OCI-LY3 (cell line): ENCODE measurements around the gene STRADB.

Experiments used
- H2AFZ ChIP-seq: fragments of 200-600, 300-600 bp; shearing (Covaris generic); 2 replicates; pipeline ENCODE4 v1.6.0; 2014; ENCODE audit warnings: antibody characterized with exemption, low read depth, low read length
- H3K27ac ChIP-seq: fragments of 200-600, 300-600 bp; sonication (generic); 2 replicates; pipeline ENCODE4 v1.5.1; 2014; ENCODE audit warnings: mild to moderate bottlenecking, low read length, moderate library complexity, mixed read lengths
- H3K27me3 ChIP-seq: fragments of 200-600, 300-600 bp; sonication (generic); 2 replicates; pipeline ENCODE4 v1.6.1; 2014; ENCODE audit warnings: low read depth, low read length, mixed read lengths
- H3K36me3 ChIP-seq: fragments of 200-600, 300-600 bp; sonication (generic); replicated peaks from 2 replicates; pipeline ENCODE3; 2014; ENCODE audit warnings: low read depth, low read length, mixed read lengths
- H3K4me1 ChIP-seq: fragments of 300-600, 200-600 bp; sonication (generic); 2 replicates; pipeline ENCODE4 v1.6.1; 2014; ENCODE audit warnings: low read length, mixed read lengths
- H3K4me2 ChIP-seq: fragments of 200-600, 300-600 bp; sonication (generic); 2 replicates; pipeline ENCODE4 v1.6.1; 2014; ENCODE audit warnings: low read length, mixed read lengths
- H3K4me3 ChIP-seq: fragments of 300-600, 200-600 bp; sonication (generic); 2 replicates; pipeline ENCODE4 v1.5.1; 2014; ENCODE audit warnings: antibody characterized with exemption, mild to moderate bottlenecking, low read length, moderate library complexity
- H3K79me2 ChIP-seq: fragments of 300-600, 200-600 bp; shearing (Covaris generic); 2 replicates; pipeline ENCODE4 v1.6.1; 2014; ENCODE audit warnings: mild to moderate bottlenecking, low read length, mixed read lengths
- H3K9ac ChIP-seq: fragments of 300-600, 200-600 bp; shearing (Covaris generic); 2 replicates; pipeline ENCODE4 v1.6.0; 2014; ENCODE audit warnings: mild to moderate bottlenecking, low read length, moderate library complexity
- H3K9me3 ChIP-seq: fragments of 200-600, 300-600 bp; shearing (Covaris generic); 2 replicates; pipeline ENCODE4 v1.6.1; 2014; ENCODE audit warnings: low read length, mixed read lengths; ENCODE audit not compliant: insufficient read depth
- H4K20me1 ChIP-seq: fragments of 200-600, 300-600 bp; sonication (generic); 2 replicates; pipeline ENCODE4 v1.6.1; 2016; ENCODE audit warnings: low read length, mixed read lengths; ENCODE audit not compliant: insufficient read depth
- CTCF ChIP-seq: fragments of 200-600, 300-600 bp; sonication (generic); IDR thresholded peaks from 2 replicates; pipeline ENCODE4 v1.5.1; 2014; ENCODE audit warnings: antibody characterized with exemption, low read length, low read depth
- EZH2phosphoT487 ChIP-seq: fragments of 200-600 bp; shearing (Covaris generic); IDR thresholded peaks from 2 replicates; pipeline ENCODE4 v1.6.1; 2018; ENCODE audit warnings: antibody characterized with exemption, mixed run types, low read depth

Gene STRADB

GRCh38 chr2:201404699-201405280, 46.8 kb upstream of the STRADB start:
- Histone ChIP-seq H2AFZ (no peak overlapping the region), H3K9ac (no peak overlapping the region), H3K4me3 (no peak overlapping the region), H3K9me3 (no peaks in the 10 kb centered on the region), H3K36me3 (no peaks in the 10 kb centered on the region), H3K4me1 (no peaks in the 10 kb centered on the region), H3K4me2 (no peak overlapping the region), H3K27ac (no peak overlapping the region), H3K79me2 (no peaks in the 10 kb centered on the region), H4K20me1 (no peaks in the 10 kb centered on the region), H3K27me3 (no peaks in the 10 kb centered on the region)
- TF ChIP-seq EZH2phosphoT487 (no peak), CTCF (no peak)

- no peaks in the 10 kb centered on the region for H3K27me3 ChIP-seq
- no peaks in the 10 kb centered on the region for H3K79me2 ChIP-seq
- no peak overlapping the region for H3K4me2 ChIP-seq
- H2AFZ ChIP-seq, result no peak overlapping the region
- H3K36me3 ChIP-seq, result no peaks in the 10 kb centered on the region
- H3K27ac ChIP-seq, result no peak overlapping the region
- no peak overlapping the region for H3K4me3 ChIP-seq
- TF ChIP-seq CTCF (no peak), EZH2phosphoT487 (no peak)
- H3K4me1 ChIP-seq, result no peaks in the 10 kb centered on the region
- no peaks in the 10 kb centered on the region for H4K20me1 ChIP-seq
- H3K9ac ChIP-seq, result no peak overlapping the region
- H3K9me3 ChIP-seq, result no peaks in the 10 kb centered on the region
These were observed 45.4 kb upstream of the STRADB start for GRCh38 chr2:201406077-201406662.

GRCh38 chr2:201407265-201407664, 44.3 kb upstream of the STRADB start:
- Histone ChIP-seq H3K4me3 (no peak overlapping the region), H3K79me2 (no peaks in the 10 kb centered on the region), H3K9ac (no peak overlapping the region), H3K4me1 (no peaks in the 10 kb centered on the region), H3K27me3 (no peaks in the 10 kb centered on the region), H2AFZ (no peak overlapping the region), H3K4me2 (no peak overlapping the region), H3K36me3 (no peaks in the 10 kb centered on the region), H3K27ac (no peak overlapping the region), H4K20me1 (no peaks in the 10 kb centered on the region), H3K9me3 (no peaks in the 10 kb centered on the region)
- TF ChIP-seq EZH2phosphoT487 (no peak), CTCF (no peak)

GRCh38 chr2:201408931-201409330, 42.6 kb upstream of the STRADB start:
- H3K27ac ChIP-seq, result no peak overlapping the region
- no peaks in the 10 kb centered on the region for H3K4me1 ChIP-seq
- no peaks in the 10 kb centered on the region for H3K27me3 ChIP-seq
- H4K20me1 ChIP-seq, result no peaks in the 10 kb centered on the region
- no peaks in the 10 kb centered on the region for H3K79me2 ChIP-seq
- no peaks in the 10 kb centered on the region for H3K9me3 ChIP-seq
- H3K4me2 ChIP-seq, result no peak overlapping the region
- H2AFZ ChIP-seq, result no peak overlapping the region
- no peak overlapping the region for H3K4me3 ChIP-seq
- no peak for TF ChIP-seq EZH2phosphoT487
- TF ChIP-seq CTCF, result no peak
- no peak overlapping the region for H3K9ac ChIP-seq
- H3K36me3 ChIP-seq, result no peaks in the 10 kb centered on the region
